Neuronal stem cell (in vitro differentiated cells): ENCODE data around the gene GIT2.

ENCODE experiments used
- DNase-seq: peaks from one replicate; pipeline ENCODE4 v3.0.0-alpha.2; 2013; ENCODE audit warnings: low spot score
- H2AFZ ChIP-seq: one replicate; pipeline ENCODE4 v1.6.1; 2013; ENCODE audit warnings: mild to moderate bottlenecking, low read length, inconsistent platforms
- H2AK5ac ChIP-seq: 2 replicates; pipeline ENCODE4 v1.6.1; 2013; ENCODE audit warnings: low read depth, mild to moderate bottlenecking, inconsistent platforms, low read length, moderate library complexity, mixed read lengths
- H2BK120ac ChIP-seq: 2 replicates; pipeline ENCODE4 v1.6.1; 2013; ENCODE audit warnings: low read depth, mild to moderate bottlenecking, inconsistent platforms, low read length, moderate library complexity, mixed read lengths
- H2BK12ac ChIP-seq: one replicate; pipeline ENCODE4 v1.6.1; 2013; ENCODE audit warnings: low read length, inconsistent platforms
- H2BK15ac ChIP-seq: 2 replicates; pipeline ENCODE4 v1.6.1; 2013; ENCODE audit warnings: mild to moderate bottlenecking, low read length, inconsistent platforms, mixed read lengths
- H2BK5ac ChIP-seq: one replicate; pipeline ENCODE4 v1.6.1; 2013; ENCODE audit warnings: inconsistent platforms, mild to moderate bottlenecking, low read length, moderate library complexity
- H3K14ac ChIP-seq: one replicate; pipeline ENCODE4 v1.6.1; 2013; ENCODE audit warnings: low read length, inconsistent platforms
- H3K18ac ChIP-seq: 2 replicates; pipeline ENCODE4 v1.6.1; 2013; ENCODE audit warnings: low read length, inconsistent platforms
- H3K23ac ChIP-seq: 2 replicates; pipeline ENCODE4 v1.6.1; 2013; ENCODE audit warnings: low read depth, mild to moderate bottlenecking, mixed read lengths, low read length, inconsistent platforms; ENCODE audit not compliant: poor library complexity
- H3K27ac ChIP-seq: replicated peaks from 3 replicates; pipeline ENCODE4 v1.5.1; 2013; ENCODE audit warnings: low read length, inconsistent platforms
- H3K27me3 ChIP-seq, 3 experiments: 2 replicates each; pipeline ENCODE4 v1.6.1; 2013; ENCODE audit warnings: low read length in 3 of 3, mild to moderate bottlenecking in 2 of 3, inconsistent platforms in 1 of 3, low read depth in 1 of 3, mixed read lengths in 1 of 3, moderate library complexity in 1 of 3; ENCODE audit not compliant: control insufficient read depth in 3 of 3, insufficient read depth in 3 of 3
- H3K36me3 ChIP-seq, 2 donors: replicated peaks in 1 of 2; 2 replicates each; pipeline ENCODE4 v1.6.1; 2013; ENCODE audit warnings: low read length in 2 of 2; ENCODE audit not compliant: control insufficient read depth in 2 of 2, insufficient read depth in 2 of 2
- H3K4ac ChIP-seq: 2 replicates; pipeline ENCODE4 v1.6.1; 2013; ENCODE audit warnings: inconsistent platforms, mild to moderate bottlenecking, low read length, moderate library complexity
- H3K4me1 ChIP-seq, 2 donors: 1 replicate in 1 of 2; 2 replicates in 1 of 2; pipeline ENCODE4 v1.6.1; 2013; ENCODE audit warnings: low read length in 2 of 2, low read depth in 1 of 2; ENCODE audit not compliant: control insufficient read depth in 2 of 2, insufficient read depth in 1 of 2
- H3K4me2 ChIP-seq: one replicate; pipeline ENCODE4 v1.6.1; 2013; ENCODE audit warnings: mild to moderate bottlenecking, low read length, inconsistent platforms; ENCODE audit not compliant: insufficient read depth, poor library complexity, severe bottlenecking
- H3K4me3 ChIP-seq, 2 donors: 2 replicates each; pipeline ENCODE4 v1.5.1; 2013; ENCODE audit warnings: low read length in 2 of 2, mild to moderate bottlenecking in 2 of 2, inconsistent platforms in 1 of 2, moderate library complexity in 1 of 2
- H3K79me1 ChIP-seq: one replicate; pipeline ENCODE4 v1.6.1; 2013; ENCODE audit warnings: low read depth, mild to moderate bottlenecking, inconsistent platforms, low read length, moderate library complexity
- H3K9ac ChIP-seq: one replicate; pipeline ENCODE4 v1.6.1; 2013; ENCODE audit warnings: mild to moderate bottlenecking, low read depth, low read length, inconsistent platforms; ENCODE audit not compliant: poor library complexity
- H3K9me3 ChIP-seq, 2 donors: replicated peaks in 1 of 2; 2 replicates each; pipeline versions ENCODE3 to v1.6.1; 2013; ENCODE audit warnings: low read length in 2 of 2, mild to moderate bottlenecking in 2 of 2, inconsistent platforms in 1 of 2, low read depth in 1 of 2, mixed read lengths in 1 of 2, moderate library complexity in 1 of 2; ENCODE audit not compliant: control insufficient read depth in 2 of 2, insufficient read depth in 1 of 2
- H4K8ac ChIP-seq: one replicate; pipeline ENCODE4 v1.6.1; 2013; ENCODE audit warnings: low read depth, mild to moderate bottlenecking, inconsistent platforms, low read length, moderate library complexity
- H4K91ac ChIP-seq: one replicate; pipeline ENCODE4 v1.6.1; 2013; ENCODE audit warnings: low read length, low read depth, mild to moderate bottlenecking, inconsistent platforms; ENCODE audit not compliant: poor library complexity
- WGBS, 2 donors: extraction: QIAGEN DNeasy Blood & Tissue Kit; methylation state at CpG; one replicate each; pipeline ENCODE4 v1.1.7; 2013; ENCODE audit warnings: missing lambda C conversion rate in 2 of 2, mixed read lengths in 1 of 2; ENCODE audit not compliant: insufficient read length in 2 of 2, insufficient replicate concordance in 1 of 2; ENCODE audit errors: extremely low coverage in 2 of 2; 5-methylcytosine and 5-hydroxymethylcytosine counted together

The GIT2 gene

DNA sequence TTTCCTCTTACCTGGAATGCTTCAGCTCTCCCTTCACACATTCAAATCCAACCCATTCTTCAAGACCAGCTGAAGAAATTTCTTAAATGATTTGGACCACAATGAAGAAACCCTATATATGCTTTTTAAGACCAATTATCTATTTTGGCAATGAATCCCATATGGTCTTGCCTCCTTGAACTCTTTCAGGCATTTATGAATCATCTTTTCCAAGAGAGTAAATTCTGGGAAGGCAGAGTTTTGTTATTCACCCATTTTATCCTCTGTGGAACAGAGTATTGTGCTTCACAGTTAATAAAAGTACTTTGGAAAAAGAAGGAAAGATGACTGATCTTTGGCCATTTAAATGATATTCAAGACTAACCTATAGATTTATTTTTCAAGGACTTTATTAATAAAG is 14.0 kb downstream of the GIT2 start:
- no peak overlapping the region for H2BK12ac ChIP-seq
- no peak overlapping the region for H4K8ac ChIP-seq
- no peak overlapping the region for H3K27ac ChIP-seq
- H3K4me1 ChIP-seq: no peaks in the 10 kb centered on the region
- no peak overlapping the region for H3K4me2 ChIP-seq
- no peaks in the 10 kb centered on the region for H3K79me1 ChIP-seq
- H3K14ac ChIP-seq: no peak overlapping the region
- H3K23ac ChIP-seq: no peak overlapping the region
- H2AFZ ChIP-seq: no peak overlapping the region
- H2BK5ac ChIP-seq: no peak overlapping the region
- peaks cover 14 to 88% of the 10 kb centered on the region in 2 donors for H3K36me3 ChIP-seq
- H3K27me3 ChIP-seq: no peaks in the 10 kb centered on the region
- H3K4me3 ChIP-seq: no peak overlapping the region
- no peak overlapping the region for H3K4ac ChIP-seq
- no peak overlapping the region for H3K18ac ChIP-seq
- H4K91ac ChIP-seq: no peak overlapping the region
- DNase-seq: no peak
- no peak overlapping the region for H2AK5ac ChIP-seq
- no peak overlapping the region for H3K9ac ChIP-seq
- H2BK120ac ChIP-seq: no peak overlapping the region
- no peak overlapping the region for H2BK15ac ChIP-seq
- peaks cover 0 to 9% of the 10 kb centered on the region in 2 donors for H3K9me3 ChIP-seq

GRCh38 chr12:109981311-109981710 is 14.9 kb downstream of the GIT2 start:
- H2BK5ac ChIP-seq: no peak overlapping the region
- no peak overlapping the region for H2BK120ac ChIP-seq
- no peak overlapping the region for H3K14ac ChIP-seq
- no peak overlapping the region for H4K91ac ChIP-seq
- WGBS, 2 donors: no CpG with 5 or more reads among the region's 5 CpGs
- H2BK12ac ChIP-seq: no peak overlapping the region
- H2AK5ac ChIP-seq: no peak overlapping the region
- peaks cover 0 to 9% of the 10 kb centered on the region in 2 donors for H3K9me3 ChIP-seq
- peak overlapping the region; percentile 72 for H3K9ac ChIP-seq
- no peaks in the 10 kb centered on the region for H3K27me3 ChIP-seq
- no peaks in the 10 kb centered on the region for H3K4me1 ChIP-seq
- H2BK15ac ChIP-seq: no peak overlapping the region
- no peak overlapping the region for H2AFZ ChIP-seq
- no peak for DNase-seq
- H3K36me3 ChIP-seq: peaks cover 14 to 93% of the 10 kb centered on the region in 2 donors
- no peak overlapping the region for H3K18ac ChIP-seq
- no peaks in the 10 kb centered on the region for H3K79me1 ChIP-seq
- H3K27ac ChIP-seq: no peak overlapping the region
- H3K4ac ChIP-seq: no peak overlapping the region
- H3K23ac ChIP-seq: no peak overlapping the region
- no peak overlapping the region for H4K8ac ChIP-seq
- no peak overlapping the region for H3K4me3 ChIP-seq
- H3K4me2 ChIP-seq: no peak overlapping the region

DNA sequence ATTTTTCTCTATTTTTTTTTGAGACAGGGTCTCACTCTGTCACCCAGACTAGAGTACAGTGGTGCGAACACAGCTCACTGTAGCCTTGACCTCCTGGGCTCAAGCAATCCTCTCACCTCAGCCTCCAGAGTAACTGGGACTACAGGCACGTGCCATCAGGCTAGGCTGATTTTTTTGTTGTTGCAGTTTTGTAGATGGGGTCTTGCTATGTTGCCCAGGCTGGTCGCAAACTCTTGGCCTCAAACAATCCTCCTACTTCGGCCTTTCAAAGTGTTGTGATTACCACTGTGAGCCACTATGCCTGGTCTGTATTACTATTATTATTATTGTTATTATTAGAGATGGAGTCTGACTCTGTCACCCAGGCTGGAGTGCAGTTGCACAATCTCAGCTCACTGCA is 23.3 kb downstream of the GIT2 start:
- Histone ChIP-seq H3K4me1 (peaks cover 0 to under 1% of the 10 kb centered on the region in 2 donors), H3K4me2 (no peak overlapping the region), H2BK15ac (no peak overlapping the region), H3K9me3 (no peaks in the 10 kb centered on the region), H2BK5ac (no peak overlapping the region), H2AK5ac (no peak overlapping the region), H3K23ac (no peak overlapping the region), H4K91ac (no peak overlapping the region), H3K27me3 (no peaks in the 10 kb centered on the region), H2BK12ac (no peak overlapping the region), H3K79me1 (no peaks in the 10 kb centered on the region), H3K14ac (no peak overlapping the region), H2BK120ac (no peak overlapping the region), H3K4ac (no peak overlapping the region), H3K9ac (no peak overlapping the region), H3K18ac (no peak overlapping the region), H2AFZ (no peak overlapping the region), H3K4me3 (no peak overlapping the region), H3K36me3 (peaks cover 0 to 71% of the 10 kb centered on the region in 2 donors), H4K8ac (no peak overlapping the region), H3K27ac (no peak overlapping the region)
- WGBS, 2 donors: no CpG with 5 or more reads among the region's 4 CpGs
- no peak for DNase-seq

DNA sequence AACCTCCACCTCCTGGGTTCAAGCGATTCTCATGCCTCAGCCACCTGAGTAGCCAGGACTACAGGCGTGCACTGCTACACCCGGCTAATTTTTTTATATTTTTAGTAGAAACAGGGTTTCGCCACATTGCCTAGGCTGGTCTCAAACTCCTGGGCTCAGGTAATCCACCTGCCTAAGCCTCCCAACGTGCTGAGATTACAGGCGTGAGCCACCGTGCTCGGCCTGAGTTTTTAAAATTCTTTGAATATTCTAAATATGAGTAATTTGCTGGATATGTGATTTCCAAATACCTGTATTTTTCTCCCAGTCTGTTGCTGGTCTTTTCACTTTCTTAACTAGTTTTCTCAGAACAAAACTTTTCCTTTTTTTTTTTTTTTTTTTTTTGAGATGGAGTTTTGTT is 27.4 kb downstream of the GIT2 start:
- Histone ChIP-seq H2BK120ac (no peak overlapping the region), H3K79me1 (no peaks in the 10 kb centered on the region), H2BK15ac (no peak overlapping the region), H3K14ac (no peak overlapping the region), H3K18ac (no peak overlapping the region), H3K27ac (no peak overlapping the region), H4K91ac (no peak overlapping the region), H2AK5ac (no peak overlapping the region), H3K4me2 (no peak overlapping the region), H3K27me3 (no peaks in the 10 kb centered on the region), H3K4ac (no peak overlapping the region), H3K4me1 (peaks cover 0 to 3% of the 10 kb centered on the region in 2 donors), H2BK12ac (no peak overlapping the region), H4K8ac (no peak overlapping the region), H3K36me3 (peaks cover under 1 to 74% of the 10 kb centered on the region in 2 donors), H3K23ac (no peak overlapping the region), H2AFZ (no peak overlapping the region), H3K9ac (no peak overlapping the region), H3K9me3 (no peaks in the 10 kb centered on the region), H2BK5ac (no peak overlapping the region), H3K4me3 (no peak overlapping the region)
- DNase-seq: no peak
- WGBS, 2 donors: no CpG with 5 or more reads among the region's 8 CpGs
